DMS79 treated with DMSO at 0.1 percent for 48 hours (cell line): ENCODE measurements around the gene NEMF.
"Not testable (repeated sequence)": the region's sequence is repeated elsewhere in the genome, so short reads cannot be mapped to it uniquely, and the experiment has no call there.

Experiments used
- DNase-seq: peaks from one replicate; lab custom pipeline; 2025; lab: John Stamatoyannopoulos, UW

NEMF gene

GRCh38 chr14:49816844-49817243, 35.7 kb downstream of the NEMF start:
- DNase-seq: no peak

- not testable (repeated sequence) for DNase-seq
Measured at GRCh38 chr14:49816118-49816517, 36.5 kb downstream of the NEMF start.

GRCh38 chr14:49808780-49809179, 43.8 kb downstream of the NEMF start:
- no peak for DNase-seq

- no peak for DNase-seq
Measured at GRCh38 chr14:49796025-49796424, 56.6 kb downstream of the NEMF start.

GRCh38 chr14:49792618-49793017, 60.0 kb downstream of the NEMF start:
- DNase-seq: no peak

- DNase-seq: no peak
Measured at GRCh38 chr14:49786315-49786714, 66.3 kb downstream of the NEMF start.

- no peak for DNase-seq
Measured at GRCh38 chr14:49783394-49784014, 69.1 kb downstream of the NEMF start.

GRCh38 chr14:49781040-49781439, 71.5 kb downstream of the NEMF start:
- not testable (repeated sequence) for DNase-seq

- no peak for DNase-seq
Measured at GRCh38 chr14:49778421-49778820, 74.2 kb downstream of the NEMF start.

- DNase-seq: no peak
Measured at GRCh38 chr14:49774106-49774505, 78.5 kb downstream of the NEMF start.

GRCh38 chr14:49771691-49772090, 80.9 kb downstream of the NEMF start:
- DNase-seq: not testable (repeated sequence)

- peak; percentile 66 for DNase-seq
Measured at GRCh38 chr14:49770212-49770817, 82.3 kb downstream of the NEMF start.

GRCh38 chr14:49769581-49770211, 82.9 kb downstream of the NEMF start:
- peak; percentile 74 for DNase-seq

GRCh38 chr14:49769171-49769570, 83.4 kb downstream of the NEMF start:
- peak; percentile 59 for DNase-seq

- DNase-seq: peak; percentile 59
Measured at GRCh38 chr14:49768301-49769121, 84.1 kb downstream of the NEMF start.

GRCh38 chr14:49767571-49768300, 84.9 kb downstream of the NEMF start, which contains the start of gene KLHDC2:
Gene KLHDC2 (plus strand): TSS chr14:49768153. CDS start chr14:49768469, 316 bp downstream.
- peak; percentile 89 for DNase-seq

- DNase-seq: peak; percentile 90
Measured at GRCh38 chr14:49767270-49767570, 85.4 kb downstream of the NEMF start.

- DNase-seq: no peak
Measured at GRCh38 chr14:49766839-49767238, 85.7 kb downstream of the NEMF start.

GRCh38 chr14:49761839-49762551, 90.6 kb downstream of the NEMF start:
- no peak for DNase-seq

GRCh38 chr14:49755378-49755777, 97.2 kb downstream of the NEMF start:
- DNase-seq: no peak

GRCh38 chr14:49754570-49755097, 98.0 kb downstream of the NEMF start:
- DNase-seq: no peak
